ENCODE results near the gene DAPL1.
"Not testable (repeated sequence)": the region's sequence is repeated elsewhere in the genome, so short reads cannot be mapped to it uniquely, and the experiment has no call there.

DAPL1 gene

DNA sequence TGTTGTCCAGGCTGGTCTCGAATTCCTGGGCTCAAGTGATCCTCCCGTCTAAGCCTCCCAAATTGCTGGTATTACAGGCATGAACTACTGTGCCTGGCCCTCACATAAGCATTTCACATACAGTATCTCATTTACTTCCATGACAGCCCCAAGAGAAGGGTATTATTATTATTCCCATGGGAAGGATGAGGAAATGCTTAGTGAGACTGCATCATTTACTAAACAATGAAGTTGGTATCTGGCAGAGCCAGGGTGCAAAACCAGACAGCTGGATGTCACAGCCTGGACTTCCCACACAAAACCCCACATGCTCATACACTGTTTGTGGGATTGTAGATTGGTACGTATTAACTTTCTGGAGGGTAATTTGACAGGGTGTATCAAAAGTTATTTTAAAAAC, 29.9 kb downstream of the DAPL1 start:
- no peak for DNase-seq

DNA sequence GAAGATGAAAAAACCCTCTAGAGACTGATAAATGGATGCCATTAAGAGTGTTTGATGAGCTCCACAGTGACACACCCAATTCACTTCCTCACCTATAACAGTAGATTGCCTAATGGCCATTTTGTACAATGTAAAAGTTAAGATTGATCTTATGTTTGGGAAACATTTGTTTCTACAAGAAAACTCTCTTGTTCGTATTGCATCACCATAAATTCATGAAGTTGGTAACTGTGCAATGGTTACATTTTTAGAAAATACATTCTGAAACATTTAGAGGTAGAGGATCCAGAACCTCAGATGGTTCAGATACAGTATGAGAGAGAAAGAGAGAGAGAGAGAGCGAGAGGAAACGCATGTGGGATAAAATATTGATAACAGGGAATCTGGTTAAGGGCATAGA, 31.8 kb downstream of the DAPL1 start:
- no peak for DNase-seq

DNA sequence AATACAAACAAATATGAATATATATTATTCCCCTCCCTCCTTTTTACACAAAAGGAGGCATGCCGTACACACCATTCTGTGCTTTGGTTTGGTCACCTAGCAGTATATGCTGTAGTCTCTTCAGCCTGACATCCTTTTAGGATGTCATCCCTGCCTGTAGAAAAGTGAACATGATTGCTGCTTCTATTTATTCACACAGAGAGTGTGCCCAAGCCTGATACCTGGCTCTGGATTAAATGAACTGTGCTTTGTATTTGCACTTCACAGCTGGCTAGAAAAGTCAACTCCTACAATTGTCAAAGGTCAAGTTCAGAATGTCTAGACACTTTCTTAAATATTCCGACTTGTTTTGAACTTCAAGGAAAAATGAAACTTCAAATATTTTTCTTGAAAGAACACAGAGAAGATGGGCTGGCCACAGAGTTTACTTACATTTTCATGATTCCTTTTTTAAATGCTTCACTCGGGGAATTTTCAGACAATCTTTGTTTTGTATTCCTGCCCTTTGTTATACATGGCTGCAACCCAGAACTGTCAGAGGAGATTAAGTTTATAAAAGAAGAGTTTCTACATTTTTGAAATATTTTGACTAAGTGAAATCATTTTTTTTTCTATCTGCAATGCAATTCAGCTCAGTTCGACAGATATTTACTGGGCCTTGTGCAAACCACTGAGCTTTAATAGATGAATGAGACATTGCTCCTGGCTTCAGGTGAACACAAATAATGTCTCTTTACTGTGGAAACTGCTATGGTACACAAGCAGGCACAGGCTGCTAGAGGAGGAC, 33.5 kb downstream of the DAPL1 start:
- DNase-seq = no peak

DNA sequence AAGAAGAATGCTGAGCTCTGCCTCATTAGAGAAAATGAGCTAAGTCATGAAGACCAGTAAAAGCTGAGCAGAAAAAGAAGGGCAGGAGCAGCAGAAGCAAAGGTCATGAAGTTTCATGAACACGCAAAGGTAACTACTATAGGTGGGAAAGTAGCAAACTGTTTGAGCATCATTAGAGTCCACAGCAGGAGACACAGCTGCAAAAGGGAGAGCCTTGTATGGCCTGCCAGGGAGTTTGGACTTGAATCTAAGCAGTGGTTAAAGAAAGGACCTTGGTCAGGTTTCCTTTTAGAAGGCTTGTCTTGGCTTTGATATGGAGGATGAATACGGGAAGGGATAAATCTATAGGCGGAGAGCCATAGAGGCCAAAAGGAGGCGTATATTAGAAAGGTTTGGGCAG, 34.0 kb downstream of the DAPL1 start:
- DNase-seq = no peak

DNA sequence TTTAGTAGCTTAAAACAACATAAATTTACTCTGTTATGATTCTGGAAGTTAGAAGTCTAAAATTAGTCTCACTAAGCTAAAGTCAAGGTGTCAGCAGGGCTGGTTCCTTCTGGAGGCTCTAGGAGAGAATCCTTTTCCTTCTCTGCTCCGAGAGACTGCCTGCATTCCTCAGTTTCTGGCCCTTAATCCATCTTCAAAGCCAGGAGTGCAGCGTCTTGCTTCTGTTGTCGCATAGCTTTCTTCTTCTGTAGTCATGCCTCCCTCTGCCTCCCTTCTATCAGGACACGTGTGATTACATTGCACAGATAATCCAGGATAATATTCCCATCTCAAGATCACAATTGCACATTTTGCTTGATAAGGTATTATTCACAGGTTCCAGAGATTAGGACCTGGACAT, 35.1 kb downstream of the DAPL1 start:
- no peak for DNase-seq

DNA sequence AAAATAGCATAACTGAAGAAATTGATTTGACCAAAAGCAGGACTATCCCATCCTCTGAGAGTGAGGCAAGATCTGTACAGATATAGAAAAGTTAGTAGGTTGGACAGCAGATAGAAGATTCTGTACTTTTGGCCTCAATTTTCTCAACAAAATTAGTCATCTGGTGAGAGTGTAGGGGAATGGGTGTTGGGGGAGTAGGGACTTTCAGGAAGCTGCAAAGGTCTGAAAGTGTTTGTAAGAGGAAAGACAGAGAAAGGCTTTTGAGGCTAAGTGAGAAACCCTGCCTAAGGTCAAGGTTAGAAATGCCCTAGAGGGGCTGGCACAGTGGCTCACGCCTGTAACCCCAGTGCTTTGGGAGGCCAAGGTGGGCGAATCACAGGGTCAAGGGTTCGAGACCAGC, 40.3 kb downstream of the DAPL1 start:
- no peak for DNase-seq

DNA sequence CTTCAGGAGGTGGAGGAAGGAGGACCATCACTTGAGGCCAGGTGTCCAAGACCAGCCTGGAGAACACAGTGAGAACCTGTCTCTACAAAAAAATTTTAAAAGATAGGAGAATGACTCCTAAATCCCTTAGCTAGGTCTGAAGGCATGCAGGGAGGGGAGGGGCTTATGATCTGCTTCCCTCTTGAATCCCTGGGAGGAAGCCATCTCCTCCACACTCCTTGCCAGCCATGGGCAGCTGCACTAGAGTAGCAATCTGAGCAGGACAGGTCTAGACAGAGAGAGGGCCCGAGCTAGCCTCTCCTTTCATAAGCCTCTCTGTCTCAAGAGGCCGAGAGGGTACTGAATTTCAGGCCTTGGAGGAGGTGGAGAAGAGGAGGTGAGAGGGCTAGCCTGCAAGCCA, 42.5 kb downstream of the DAPL1 start:
- DNase-seq = no peak

DNA sequence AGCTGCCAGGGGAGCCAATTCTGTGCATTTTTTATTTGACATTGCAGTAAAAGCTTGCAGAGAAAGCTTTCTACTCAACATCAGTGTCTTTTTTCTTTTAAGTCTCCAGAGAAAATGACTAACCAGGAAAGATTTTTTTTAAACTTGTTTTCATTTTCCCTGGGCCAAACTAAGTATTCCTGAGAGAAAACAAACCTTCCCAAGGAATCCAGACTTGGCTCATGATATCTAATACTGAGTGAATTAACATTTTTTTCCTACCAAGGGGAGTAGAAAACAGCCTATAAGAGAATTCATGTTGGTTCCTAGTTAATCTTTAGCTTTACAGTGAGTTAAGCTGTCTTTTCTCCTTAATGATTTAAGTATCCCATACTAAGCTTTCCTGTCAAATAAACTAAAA, 46.7 kb downstream of the DAPL1 start:
- no peak for DNase-seq

DNA sequence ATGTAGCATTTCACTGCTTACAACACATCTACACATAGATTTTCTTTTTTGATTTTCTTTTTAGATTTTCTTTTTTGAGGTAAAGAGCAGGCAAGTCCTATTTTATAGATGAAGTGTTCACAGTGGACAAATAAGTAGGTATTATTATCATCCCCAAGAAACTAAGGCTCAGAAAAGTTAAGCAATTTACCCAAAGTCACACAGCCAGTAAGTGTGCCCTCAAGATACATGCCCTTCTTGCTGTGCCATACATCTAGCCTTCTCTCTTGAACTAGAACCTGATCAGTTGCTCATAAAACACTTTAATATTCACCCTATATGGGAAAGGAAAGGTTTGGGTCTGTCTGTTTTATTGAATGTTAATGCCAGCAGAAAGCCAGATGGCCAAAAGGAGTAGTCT, 50.3 kb downstream of the DAPL1 start:
- no peak for DNase-seq

DNA sequence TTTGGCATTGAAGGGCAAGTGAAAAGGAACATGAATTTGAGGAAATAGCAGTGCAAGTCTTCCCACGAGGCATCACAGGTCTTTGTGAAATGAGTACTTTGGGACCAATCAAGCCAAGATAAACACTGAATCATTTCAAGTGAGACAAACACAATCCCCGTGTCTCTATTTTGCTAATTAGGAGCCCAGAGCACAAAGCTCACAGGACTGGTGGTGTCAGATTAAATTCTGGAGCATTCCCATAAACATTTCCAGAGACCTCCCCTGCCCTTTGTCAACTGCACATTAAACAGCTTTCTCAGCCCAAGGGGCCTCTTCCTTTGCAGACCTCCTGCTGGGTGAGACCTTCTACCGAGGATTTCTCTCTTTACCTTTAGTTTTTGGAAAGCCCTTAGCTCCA, 50.7 kb downstream of the DAPL1 start:
- no peak for DNase-seq

DNA sequence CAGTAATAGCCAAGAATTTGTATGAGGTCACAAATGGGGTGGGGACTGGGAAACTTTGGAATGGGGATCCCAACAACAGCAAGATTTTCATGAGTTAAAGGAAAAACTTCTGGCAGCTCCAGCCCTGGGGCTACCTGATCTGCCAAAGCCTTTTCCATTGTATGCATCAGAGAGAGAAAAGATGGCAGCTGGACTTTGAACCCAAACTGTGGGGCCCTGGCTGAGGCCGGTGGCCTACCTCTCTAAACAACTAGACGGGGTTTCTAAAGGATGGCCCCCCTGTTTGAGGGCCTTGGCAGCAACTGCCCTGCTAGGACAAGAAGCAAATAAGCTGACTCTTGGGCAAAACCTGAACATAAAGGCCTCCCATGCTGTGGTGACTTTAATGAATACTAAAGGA, 52.4 kb downstream of the DAPL1 start:
- not testable (repeated sequence) for DNase-seq

DNA sequence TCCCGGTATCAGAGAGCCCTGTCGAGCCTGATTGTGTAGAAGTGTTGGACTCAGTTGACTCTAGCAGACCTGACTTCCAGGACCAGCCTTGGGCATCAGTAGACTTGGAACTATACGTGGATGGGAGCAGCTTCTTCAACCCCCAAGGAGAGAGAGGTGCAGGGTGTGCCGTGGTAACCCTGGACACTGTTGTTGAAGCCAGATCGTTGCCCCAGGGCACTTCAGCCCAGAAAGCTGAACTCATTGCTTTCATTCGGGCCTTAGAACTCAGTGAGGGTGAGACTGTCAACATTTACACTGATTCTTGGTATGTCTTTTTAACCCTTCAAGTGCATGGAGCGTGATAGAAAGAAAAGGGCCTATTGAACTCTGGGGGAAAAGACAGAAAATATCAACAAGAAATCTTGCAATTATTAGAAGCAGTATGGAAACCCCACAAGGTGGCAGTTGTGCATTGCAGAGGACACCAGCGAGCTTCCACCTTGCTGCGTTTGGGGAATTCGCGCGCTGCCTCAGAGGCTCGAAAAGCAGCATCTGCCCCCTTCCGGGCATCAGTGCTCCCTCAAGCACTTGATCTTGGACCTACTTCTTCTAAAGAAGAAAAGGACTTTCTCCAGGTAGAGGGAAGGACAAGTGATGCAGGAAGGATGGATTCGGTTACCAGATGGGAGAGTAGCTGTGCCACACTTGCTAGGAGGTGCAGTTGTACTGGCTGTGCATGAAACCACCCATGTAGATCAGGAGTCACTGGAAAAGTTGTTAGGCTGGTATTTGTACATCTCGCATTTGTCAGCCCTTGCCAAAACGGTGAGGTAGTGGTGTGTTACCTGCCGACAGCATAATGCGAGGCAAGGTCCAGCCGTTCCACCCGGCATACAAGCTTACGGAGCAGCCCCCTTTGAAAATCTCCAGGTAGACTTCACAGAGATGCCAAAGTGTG, 53.2 kb downstream of the DAPL1 start:
- not testable (repeated sequence) for DNase-seq

DNA sequence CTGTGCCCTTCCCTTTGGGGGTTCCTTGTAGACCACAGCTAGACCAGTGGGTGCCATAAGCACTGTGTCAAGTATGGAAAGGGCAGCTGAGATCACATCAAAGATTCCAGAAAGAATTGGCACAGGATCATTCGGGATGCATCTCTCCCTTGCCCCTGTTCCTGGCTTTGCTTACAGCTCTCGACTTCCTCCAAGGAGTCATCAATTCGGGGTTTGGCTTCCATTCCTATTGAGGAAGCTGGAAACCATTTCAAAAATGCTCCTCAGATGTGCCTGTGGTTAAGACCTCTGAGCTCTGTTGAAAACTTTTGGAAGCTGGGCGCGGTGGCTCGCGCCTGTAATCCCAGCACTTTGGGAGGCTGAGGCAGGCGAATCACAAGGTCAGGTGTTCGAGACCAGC, 65.1 kb downstream of the DAPL1 start:
- DNase-seq = not testable (repeated sequence)

DNA sequence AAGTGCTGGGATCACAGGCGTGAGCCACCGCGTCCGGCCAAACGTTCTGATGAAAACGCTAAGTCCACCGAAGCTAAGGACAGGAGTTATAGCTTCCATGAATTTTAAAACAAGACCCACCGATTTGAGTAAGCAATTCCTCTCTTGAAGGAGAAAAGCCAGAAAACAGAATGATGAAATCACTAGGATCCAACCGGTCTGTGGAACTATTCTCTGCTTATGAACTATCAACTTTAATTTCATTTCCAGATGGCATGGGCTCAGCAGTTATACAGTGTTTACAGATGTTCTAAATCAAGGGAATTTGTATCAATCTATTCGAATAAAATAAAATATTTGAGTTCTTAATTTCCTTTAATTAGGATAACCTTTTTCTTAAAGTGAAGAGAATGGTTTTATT, 66.5 kb downstream of the DAPL1 start:
- not testable (repeated sequence) for DNase-seq

DNA sequence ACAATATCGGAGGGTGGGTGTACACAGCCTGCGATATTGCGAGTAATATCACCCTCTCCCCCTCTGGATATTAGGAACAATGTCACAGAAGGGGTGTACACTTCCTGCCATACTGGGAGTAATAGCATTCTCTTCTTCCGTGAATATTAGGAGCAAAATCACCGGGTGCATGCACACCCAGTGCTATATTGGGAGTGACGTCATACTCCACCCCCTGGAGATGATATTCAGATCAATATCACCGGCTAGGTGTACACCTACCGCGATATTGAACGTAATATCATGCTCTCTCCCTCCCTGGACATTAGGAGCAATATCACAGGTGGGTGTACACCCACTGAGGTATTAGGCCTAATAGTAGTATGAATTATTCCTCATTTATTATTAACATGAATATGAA, 70.4 kb downstream of the DAPL1 start:
- DNase-seq = not testable (repeated sequence)

Data from CD4-positive, alpha-beta T cell treated with Interleukin-4 for 4 hours (primary cell).